HCT116 (cell line): ENCODE data around the gene IQCN. TPM values are rescaled to one million over a fixed set of nuclear protein-coding genes. Genes with fewer than 3 reads are reported as not detected.

Experiments
- ATAC-seq: fragments of 200-7000 bp; cut with Tn5 transposase; 2 replicates; pipeline ENCODE4 v1.9.1; 2020; ENCODE audit warnings: mild to moderate bottlenecking, moderate library complexity
- BruUV-seq: library from RNA; stranded (reverse); fragments of 400-500 nt; replicated peaks from 2 replicates; lab custom pipeline; 2021; lab: Mats Ljungman, UMichigan
- CTCF ChIA-PET: fragments of 300-600 bp; sonication (Branson Sonifier 250); formaldehyde crosslinking; loops from one replicate; lab custom pipeline; 2021; ENCODE audit warnings: antibody characterized with exemption; lab: Charles Lee
- POLR2A ChIA-PET: fragments of 300-600, 350-600 bp; sonication (Branson Sonifier 250); formaldehyde crosslinking; loops from one replicate; lab custom pipeline; 2021; ENCODE audit warnings: antibody characterized with exemption; lab: Charles Lee
- RAD21 ChIA-PET, 2 experiments: fragments of 300-600 bp; sonication (Branson Sonifier 250); formaldehyde crosslinking; loops; one replicate each; lab custom pipeline; 2023; ENCODE audit warnings: low total read pairs in 2 of 2; ENCODE audit not compliant: uncharacterized antibody in 2 of 2, unreplicated experiment in 2 of 2, low non-redundant PET in 1 of 2; lab: Charles Lee
- DNase-seq: peaks from one replicate; pipeline ENCODE4 v3.0.0-alpha.2; 2010; ENCODE audit warnings: low read depth, low spot score
- H2AFZ ChIP-seq: fragments of 200-600 bp; shearing (Covaris generic), sonication (generic); 2 replicates; pipeline ENCODE4 v1.6.1; 2017; ENCODE audit warnings: low read depth, mixed run types, mixed read lengths, antibody characterized with exemption, low read length; ENCODE audit not compliant: poor library complexity, severe bottlenecking
- H3K27ac ChIP-seq: 2 replicates; pipeline ENCODE4 v1.5.1; 2012; ENCODE audit warnings: low read depth, low read length
- H3K27me3 ChIP-seq: fragments of 200-600 bp; sonication (generic); 2 replicates; pipeline ENCODE4 v1.6.1; 2016; ENCODE audit warnings: mixed run types, low read length, mixed read lengths; ENCODE audit not compliant: insufficient read depth
- H3K36me3 ChIP-seq, 2 experiments: fragments of 200-500 bp in 1 of 2; fragments of 200-600 bp in 1 of 2; sonication (Bioruptor generic) in 1 of 2; sonication (generic) in 1 of 2; 2 replicates each; pipeline versions ENCODE4 v1.5.1 to v1.6.1; 2014 to 2016; ENCODE audit warnings: low read length in 2 of 2, inconsistent platforms in 1 of 2, mixed read lengths in 1 of 2, mixed run types in 1 of 2; ENCODE audit not compliant: insufficient read depth in 2 of 2, control insufficient read depth in 1 of 2
- H3K4me1 ChIP-seq, 2 experiments: fragments of 200-600 bp in 1 of 2; sonication (generic) in 1 of 2; 2 replicates each; pipeline versions ENCODE4 v1.5.1 to v1.6.1; 2012 to 2017; ENCODE audit warnings: low read length in 2 of 2, inconsistent platforms in 1 of 2, mild to moderate bottlenecking in 1 of 2, mixed read lengths in 1 of 2, mixed run types in 1 of 2, moderate library complexity in 1 of 2; ENCODE audit not compliant: insufficient read depth in 2 of 2, control insufficient read depth in 1 of 2
- H3K4me2 ChIP-seq: fragments of 200-600 bp; sonication (generic); 2 replicates; pipeline ENCODE4 v1.6.1; 2017; ENCODE audit warnings: mixed run types, low read length, mixed read lengths
- H3K4me3 ChIP-seq, 2 experiments: fragments of 200-600 bp in 1 of 2; sonication (generic) in 1 of 2; replicated peaks in 1 of 2; 2 replicates each; pipeline ENCODE4 v1.5.1; 2011 to 2016; ENCODE audit warnings: low read length in 2 of 2, control low read depth in 1 of 2, low read depth in 1 of 2, mild to moderate bottlenecking in 1 of 2, mixed read lengths in 1 of 2, mixed run types in 1 of 2
- H3K79me2 ChIP-seq: fragments of 200-600 bp; sonication (generic); 2 replicates; pipeline ENCODE4 v1.6.1; 2017; ENCODE audit warnings: mild to moderate bottlenecking, mixed run types, low read length, moderate library complexity, mixed read lengths; ENCODE audit not compliant: insufficient read depth
- H3K9ac ChIP-seq: fragments of 200-600 bp; sonication (generic); 2 replicates; pipeline ENCODE4 v1.6.1; 2016; ENCODE audit warnings: low read length, mixed read lengths
- H3K9me2 ChIP-seq: fragments of 200-600 bp; sonication (generic), shearing (Covaris generic); 2 replicates; pipeline ENCODE4 v1.6.1; 2017; ENCODE audit warnings: mixed run types, mild to moderate bottlenecking, moderate library complexity; ENCODE audit not compliant: insufficient read depth
- H3K9me3 ChIP-seq, 2 experiments: fragments of 200-500 bp in 1 of 2; fragments of 200-600 bp in 1 of 2; sonication (Bioruptor generic) in 1 of 2; sonication (generic) in 1 of 2; 2 replicates each; pipeline ENCODE4 v1.6.1; 2014 to 2017; ENCODE audit warnings: low read length in 2 of 2, mixed read lengths in 2 of 2, inconsistent platforms in 1 of 2, low read depth in 1 of 2, mild to moderate bottlenecking in 1 of 2, mixed run types in 1 of 2, moderate library complexity in 1 of 2; ENCODE audit not compliant: control insufficient read depth in 1 of 2, insufficient read depth in 1 of 2
- H4K20me1 ChIP-seq: fragments of 200-600 bp; sonication (generic), shearing (Covaris generic); 2 replicates; pipeline ENCODE4 v1.6.1; 2017; ENCODE audit warnings: mixed run types, mild to moderate bottlenecking, moderate library complexity; ENCODE audit not compliant: insufficient read depth
- CBX3 ChIP-seq: IDR thresholded peaks from 2 replicates; pipeline ENCODE4 v1.6.1; 2012; ENCODE audit warnings: low read depth
- CTCF ChIP-seq, 3 experiments: fragments of 200-600 bp in 1 of 3; sonication (generic) in 1 of 3; IDR thresholded peaks in 2 of 3; conservative IDR thresholded peaks in 1 of 3; 2 replicates each; pipeline ENCODE4 v1.5.1; 2012 to 2017; ENCODE audit warnings: low read depth in 2 of 3, low read length in 2 of 3, antibody characterized with exemption in 1 of 3, borderline replicate concordance in 1 of 3, control low read depth in 1 of 3, mild to moderate bottlenecking in 1 of 3, mixed read lengths in 1 of 3, mixed run types in 1 of 3, moderate library complexity in 1 of 3; ENCODE audit not compliant: insufficient read depth in 1 of 3
- FOSL1 ChIP-seq: IDR thresholded peaks from 2 replicates; pipeline ENCODE4 v1.6.1; 2012; ENCODE audit warnings: low read depth
- JUND ChIP-seq: IDR thresholded peaks from 2 replicates; pipeline ENCODE4 v1.6.1; 2012
- MAX ChIP-seq: IDR thresholded peaks from 2 replicates; pipeline ENCODE4 v1.6.1; 2012
- POLR2A ChIP-seq: IDR thresholded peaks from 2 replicates; pipeline ENCODE4 v1.7.0; 2011; ENCODE audit warnings: borderline replicate concordance; ENCODE audit not compliant: insufficient read depth, insufficient read length; ENCODE audit errors: extremely low read depth
- RAD21 ChIP-seq: IDR thresholded peaks from 2 replicates; pipeline ENCODE4 v1.6.1; 2012; ENCODE audit warnings: low read depth, mild to moderate bottlenecking
- REST ChIP-seq: IDR thresholded peaks from 2 replicates; pipeline ENCODE4 v1.6.1; 2012; ENCODE audit warnings: low read depth
- SIN3A ChIP-seq: IDR thresholded peaks from 2 replicates; pipeline ENCODE4 v1.6.1; 2012; ENCODE audit warnings: low read depth
- SRF ChIP-seq: IDR thresholded peaks from 2 replicates; pipeline ENCODE4 v1.6.1; 2012; ENCODE audit warnings: low read depth
- TCF7L2 ChIP-seq: IDR thresholded peaks from 2 replicates; pipeline ENCODE4 v1.7.0; 2011; ENCODE audit warnings: borderline replicate concordance, inconsistent platforms; ENCODE audit not compliant: insufficient read depth, insufficient read length; ENCODE audit errors: extremely low read depth
- ZFX ChIP-seq: fragments of 450-650 bp; IDR thresholded peaks from 2 replicates; pipeline ENCODE4 v1.6.1; 2017
- intact Hi-C: fragments of 100-400 bp; cut with micrococcal nuclease; formaldehyde crosslinking; loops from 2 replicates; pipeline ENCODE4 v1.10.0; 2022
- total RNA-seq: library from RNA; stranded (reverse); gene quantifications from one replicate; pipeline ENCODE4 v1.2.1, GENCODE V29; 2021; ENCODE audit not compliant: unreplicated experiment

Gene IQCN
- total RNA-seq, 1 experiment from 2014 or later, result 4.8 TPM

- no peak overlapping the region for H3K4me2 ChIP-seq
- no peaks in the 10 kb centered on the region for H3K27me3 ChIP-seq
- no peaks in the 10 kb centered on the region for H3K9me3 ChIP-seq
- no peak overlapping the region for H3K27ac ChIP-seq
- POLR2A ChIA-PET, result interaction anchor here (0.6 to 0.7 kb wide), 2 partner anchors 73 to 305 kb away, joined by 3 to 7 read pairs; no protein-coding TSS in a partner anchor
- H3K36me3 ChIP-seq, result no peaks in the 10 kb centered on the region
- no TSS peak for BruUV-seq
- H3K79me2 ChIP-seq, result no peaks in the 10 kb centered on the region
- intact Hi-C loops, result loop anchor here (10.0 kb wide), 1 partner anchor 318 kb away; the partner anchor contains the start of gene CCDC124
- RAD21 ChIA-PET, result interaction anchor here in 1 of 2 experiments (0.6 to 2.0 kb wide), 2 partner anchors 37 to 44 kb away, joined by 4 to 11 read pairs; no protein-coding TSS in a partner anchor
- H2AFZ ChIP-seq, result no peak overlapping the region
- no peaks in the 10 kb centered on the region for H3K9me2 ChIP-seq
- ATAC-seq, result no peak
- TF ChIP-seq SIN3A, result no peak
- no peak for TF ChIP-seq CTCF (IDR thresholded peaks at IDR 0.05 in 2 of 3, conservative IDR thresholded peaks at IDR 0.05 in 1 of 3; ENCODE audit: borderline replicate concordance in 1 of 3, insufficient read depth in 1 of 3, low read depth in 2 of 3, low read length in 2 of 3)
- TF ChIP-seq JUND, result no peak
- TF ChIP-seq FOSL1, result no peak
- TF ChIP-seq SRF, result no peak
- TF ChIP-seq CBX3, result no peak
- TF ChIP-seq ZFX, result no peak
- TF ChIP-seq RAD21, result no peak
- TF ChIP-seq REST, result no peak
- TF ChIP-seq TCF7L2, result no peak
- TF ChIP-seq MAX, result no peak
- no peak for TF ChIP-seq POLR2A
- H3K4me1 ChIP-seq, result peaks cover 0 to 28% of the 10 kb centered on the region in 2 experiments; a peak in 2 of 4 replicates
- no peaks in the 10 kb centered on the region for H4K20me1 ChIP-seq
- CTCF ChIA-PET, result interaction anchor here (1.0 to 7.0 kb wide), 7 partner anchors 26 to 310 kb away, joined by 4 to 106 read pairs (median 10); partner anchors contain the start of genes MPV17L2 and RAB3A
- H3K4me3 ChIP-seq, result no peak overlapping the region
- H3K9ac ChIP-seq, result no peak overlapping the region
- no peak for DNase-seq
Observed at GRCh38 chr19:18253130-18253529, 21.1 kb downstream of the IQCN start.
